Superior temporal gyrus (tissue), 1 donor: ENCODE results near the gene TACR3.
"Not testable (repeated sequence)": the region's sequence is repeated elsewhere in the genome, so short reads cannot be mapped to it uniquely, and the experiment has no call there.

Experiments used
- DNase-seq: peaks from one replicate; pipeline ENCODE4 v3.0.0-alpha.2; 2016; ENCODE audit errors: extremely low spot score

TACR3 gene, protein sequence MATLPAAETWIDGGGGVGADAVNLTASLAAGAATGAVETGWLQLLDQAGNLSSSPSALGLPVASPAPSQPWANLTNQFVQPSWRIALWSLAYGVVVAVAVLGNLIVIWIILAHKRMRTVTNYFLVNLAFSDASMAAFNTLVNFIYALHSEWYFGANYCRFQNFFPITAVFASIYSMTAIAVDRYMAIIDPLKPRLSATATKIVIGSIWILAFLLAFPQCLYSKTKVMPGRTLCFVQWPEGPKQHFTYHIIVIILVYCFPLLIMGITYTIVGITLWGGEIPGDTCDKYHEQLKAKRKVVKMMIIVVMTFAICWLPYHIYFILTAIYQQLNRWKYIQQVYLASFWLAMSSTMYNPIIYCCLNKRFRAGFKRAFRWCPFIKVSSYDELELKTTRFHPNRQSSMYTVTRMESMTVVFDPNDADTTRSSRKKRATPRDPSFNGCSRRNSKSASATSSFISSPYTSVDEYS

DNA sequence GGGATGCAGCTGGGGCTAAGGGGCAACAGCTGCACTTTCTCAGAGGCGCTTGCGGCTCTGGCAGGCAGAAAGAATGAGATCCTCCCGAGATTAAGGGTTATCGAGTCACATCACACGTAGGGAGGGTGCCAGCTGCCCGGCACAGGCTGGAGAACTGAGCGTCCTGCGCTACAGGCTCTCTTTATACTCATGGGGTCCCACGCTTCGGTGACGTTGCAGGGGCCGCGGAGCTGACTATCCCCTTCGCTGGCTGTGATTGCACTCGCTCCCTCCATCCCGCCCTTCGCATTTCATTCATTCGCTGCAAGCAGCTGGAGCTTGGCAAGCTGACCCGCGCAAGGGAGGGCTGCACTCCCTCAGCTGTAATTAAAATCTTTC, at the start of gene TACR3:
Gene TACR3 (minus strand): TSS at position 156 of the 378 bp plus-strand sequence. CDS start 310 bp downstream, outside the sequence.
- peak; percentile 22 for DNase-seq

DNA sequence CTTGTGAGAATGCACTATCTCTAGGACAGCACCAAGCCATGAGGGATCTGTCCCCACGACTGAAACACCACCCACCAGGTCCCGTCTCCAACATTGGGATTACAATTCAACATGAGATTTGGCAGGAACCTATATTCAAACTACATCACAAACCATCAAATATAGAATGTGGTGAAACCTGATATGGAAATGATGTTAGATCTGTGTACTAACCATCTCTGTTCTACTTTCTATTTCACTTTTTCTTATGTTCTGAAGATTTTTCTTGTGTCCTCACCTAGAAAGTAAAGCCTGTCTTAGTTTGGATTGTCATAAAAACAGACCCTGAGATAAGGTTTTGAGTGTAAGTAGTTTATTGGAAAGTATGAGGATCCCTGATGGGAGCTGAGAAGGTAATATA, 37.8 kb upstream of the TACR3 start:
- DNase-seq, result no peak

DNA sequence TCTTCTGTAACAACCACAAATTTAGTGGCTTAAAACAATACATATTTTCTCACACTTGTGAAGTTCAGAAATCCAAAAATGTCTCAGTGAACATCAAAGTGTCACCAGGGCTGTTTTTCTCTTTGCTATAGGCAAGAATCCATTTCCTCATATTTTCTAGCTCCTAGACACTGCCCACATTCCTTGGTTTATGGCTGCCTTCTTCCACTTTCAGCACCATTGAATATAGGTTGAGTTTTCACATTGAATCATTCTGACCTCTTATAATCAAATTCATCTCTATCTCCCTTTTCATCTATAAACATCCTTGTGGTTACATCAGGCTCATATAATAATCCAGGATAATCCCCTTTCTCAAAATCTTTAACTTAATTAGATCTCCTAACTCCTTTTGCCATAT, 37.0 kb upstream of the TACR3 start:
- no peak for DNase-seq

DNA sequence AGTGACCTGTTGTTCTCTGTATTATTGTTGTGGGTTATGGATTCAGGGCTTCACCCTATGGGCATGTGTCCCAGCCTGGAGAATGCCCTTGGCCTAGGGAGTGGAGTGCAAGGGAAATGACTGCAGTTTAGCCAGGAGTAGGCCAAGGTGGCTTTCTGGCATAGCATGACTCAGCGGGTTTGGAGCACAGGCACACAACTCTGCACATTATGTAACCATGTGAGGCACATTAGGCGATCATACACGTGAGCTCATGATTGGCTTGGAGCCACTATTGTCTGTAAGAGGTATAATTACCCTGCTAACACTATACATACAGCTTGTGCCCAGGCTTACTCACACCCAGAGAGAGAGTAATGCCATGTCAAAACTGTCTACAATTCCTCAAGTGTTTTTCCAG, 35.1 kb upstream of the TACR3 start:
- no peak for DNase-seq

DNA sequence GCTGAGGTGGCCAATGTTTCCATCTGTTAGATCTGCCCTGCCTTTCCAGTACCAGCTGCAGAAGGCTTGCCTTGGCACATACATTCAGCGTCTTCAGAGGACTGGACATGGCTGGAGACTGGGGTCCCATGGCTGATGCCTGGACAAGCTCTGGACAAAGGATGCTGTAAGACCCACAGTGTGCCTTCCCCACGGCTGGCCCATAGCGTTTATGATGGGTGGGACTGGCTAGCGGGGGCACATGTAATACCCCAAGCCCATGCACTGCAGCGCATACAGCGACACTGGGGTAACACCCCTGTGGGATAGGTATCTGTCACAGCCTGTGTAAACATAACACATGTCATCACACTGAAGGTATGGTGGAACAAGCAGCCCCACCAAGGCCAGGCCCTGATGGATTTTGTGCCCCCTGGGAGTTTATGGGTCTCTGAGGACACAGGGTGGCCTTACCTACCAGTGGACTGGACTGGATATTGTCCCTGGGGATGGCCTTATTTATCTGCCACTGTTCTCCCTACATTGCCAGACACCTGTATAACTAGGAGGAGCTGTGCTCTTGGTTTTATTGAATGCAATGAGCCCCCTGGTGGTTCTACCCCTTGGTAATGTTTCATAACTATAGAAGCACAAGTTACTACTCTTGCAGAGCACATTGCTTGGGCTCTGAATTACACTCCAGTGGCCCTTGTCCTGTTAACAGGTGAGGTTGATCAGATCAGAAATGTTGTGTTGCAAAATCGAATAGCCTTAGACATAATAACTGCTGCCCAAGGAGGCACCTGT, 34.3 kb upstream of the TACR3 start:
- DNase-seq, result no peak

DNA sequence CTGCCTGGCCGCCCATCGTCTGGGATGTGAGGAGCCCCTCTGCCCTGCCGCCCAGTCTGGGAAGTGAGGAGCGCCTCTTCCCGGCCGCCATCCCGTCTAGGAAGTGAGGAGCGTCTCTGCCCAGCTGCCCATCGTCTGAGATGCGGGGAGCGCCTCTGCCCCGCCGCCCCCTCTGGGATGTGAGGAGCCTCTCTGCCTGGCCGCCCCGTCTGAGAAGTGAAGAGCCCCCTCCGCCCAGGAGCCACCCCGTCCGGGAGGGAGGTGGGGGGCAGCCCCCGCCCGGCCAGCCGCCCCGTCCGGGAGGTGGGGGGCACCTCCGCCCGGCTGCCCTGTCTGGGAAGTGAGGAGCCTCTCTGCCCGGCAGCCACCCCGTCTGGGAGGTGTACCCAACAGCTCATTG, 3.4 kb upstream of the TACR3 start:
- DNase-seq, result not testable (repeated sequence)

DNA sequence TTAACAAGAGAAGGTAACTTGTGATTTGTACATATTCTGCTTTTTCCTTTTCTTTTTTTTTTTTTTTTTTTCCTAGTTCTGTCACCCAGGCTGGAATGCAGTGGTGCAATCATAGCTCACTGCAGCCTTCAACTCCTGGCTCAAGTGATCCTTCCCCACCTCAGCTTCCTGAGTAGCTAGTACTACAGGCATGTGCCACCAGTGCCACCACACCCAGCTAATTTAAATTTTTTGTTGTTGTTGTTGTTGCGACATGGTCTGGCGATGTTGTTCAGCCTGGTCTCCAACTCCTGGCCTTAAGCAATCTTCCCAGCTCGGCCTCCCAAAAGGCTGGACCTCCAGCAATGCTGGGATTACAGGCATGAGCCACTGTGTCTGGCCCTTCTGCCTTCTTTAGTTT, 1.5 kb upstream of the TACR3 start:
- no peak for DNase-seq

DNA sequence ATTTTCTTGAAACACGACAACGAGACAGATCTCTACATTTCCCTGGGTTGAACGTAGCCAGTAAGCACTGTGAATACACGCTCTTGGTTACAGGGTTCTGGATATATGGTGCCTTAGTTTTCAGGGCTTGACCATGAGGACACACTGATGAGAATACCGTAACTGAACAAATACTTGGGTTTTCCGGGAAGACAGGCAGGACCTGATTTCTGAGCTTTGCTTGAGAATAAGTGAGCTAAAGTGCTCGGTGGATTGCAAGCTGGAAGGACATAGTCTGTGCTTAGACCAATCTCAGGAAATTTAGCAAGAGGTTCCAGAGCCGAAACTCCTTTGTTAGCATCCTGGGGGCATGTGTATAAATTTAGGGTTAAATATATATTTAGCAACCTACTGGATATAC, 876 bp upstream of the TACR3 start:
- no peak for DNase-seq

DNA sequence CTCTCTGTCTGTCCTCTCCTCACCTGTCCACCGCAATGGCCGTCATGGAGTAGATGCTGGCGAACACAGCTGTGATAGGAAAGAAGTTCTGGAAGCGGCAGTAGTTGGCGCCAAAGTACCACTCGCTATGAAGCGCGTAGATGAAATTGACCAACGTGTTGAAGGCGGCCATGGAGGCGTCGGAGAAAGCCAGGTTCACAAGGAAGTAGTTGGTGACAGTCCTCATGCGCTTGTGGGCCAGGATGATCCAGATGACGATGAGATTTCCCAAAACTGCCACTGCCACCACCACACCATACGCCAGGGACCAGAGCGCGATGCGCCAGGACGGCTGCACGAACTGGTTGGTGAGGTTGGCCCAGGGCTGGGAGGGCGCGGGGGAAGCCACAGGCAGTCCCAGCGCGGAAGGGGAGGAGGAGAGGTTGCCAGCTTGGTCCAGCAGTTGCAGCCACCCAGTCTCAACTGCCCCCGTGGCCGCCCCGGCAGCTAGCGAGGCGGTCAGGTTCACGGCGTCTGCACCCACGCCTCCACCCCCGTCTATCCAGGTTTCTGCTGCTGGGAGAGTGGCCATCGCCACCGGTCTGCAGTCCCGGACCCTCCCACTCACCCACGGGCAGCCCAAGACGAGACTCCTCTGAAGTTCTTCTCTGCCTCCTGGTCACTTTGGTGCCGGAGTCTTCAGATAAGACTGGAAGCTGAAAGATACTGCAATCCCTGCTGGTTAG, 518 bp downstream of the TACR3 start:
- peak; percentile 18 for DNase-seq

DNA sequence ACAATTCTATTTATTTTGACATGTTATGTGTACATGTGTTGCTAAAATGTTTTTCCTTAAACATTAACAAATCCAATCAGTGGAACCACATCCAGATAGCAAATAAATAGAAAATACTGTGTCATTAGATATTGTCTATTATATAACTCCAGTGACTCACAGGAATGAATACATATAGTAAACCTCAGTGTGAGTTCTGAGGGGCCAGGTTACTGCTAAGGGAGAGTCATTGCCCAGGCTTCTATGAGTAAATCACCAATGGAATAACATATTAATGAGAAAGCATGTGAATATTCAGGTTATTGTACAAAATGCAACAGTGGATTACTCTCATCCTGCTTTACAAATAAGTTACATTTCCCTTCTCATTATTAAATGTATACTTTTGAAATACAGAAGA, 27.2 kb downstream of the TACR3 start:
- DNase-seq, result no peak

DNA sequence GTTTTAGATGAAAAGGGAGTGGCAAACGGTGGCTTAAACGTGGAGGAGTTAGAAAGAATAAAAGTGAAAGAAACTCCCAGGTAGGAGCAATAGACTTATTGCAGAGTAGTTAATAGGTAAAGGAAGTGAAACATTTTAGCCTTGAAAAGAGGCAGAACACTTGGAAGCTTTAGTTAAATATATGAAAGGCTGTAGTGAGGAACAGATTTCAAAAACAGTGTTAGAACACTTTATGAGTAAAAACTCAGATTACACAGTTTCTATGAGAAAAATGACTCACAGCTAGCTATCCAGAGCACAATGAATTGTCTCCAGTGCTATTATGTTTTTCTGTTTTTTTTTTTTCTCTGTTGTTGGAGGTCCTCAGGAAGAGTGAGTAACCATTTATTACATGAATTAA, 45.8 kb downstream of the TACR3 start:
- no peak for DNase-seq

DNA sequence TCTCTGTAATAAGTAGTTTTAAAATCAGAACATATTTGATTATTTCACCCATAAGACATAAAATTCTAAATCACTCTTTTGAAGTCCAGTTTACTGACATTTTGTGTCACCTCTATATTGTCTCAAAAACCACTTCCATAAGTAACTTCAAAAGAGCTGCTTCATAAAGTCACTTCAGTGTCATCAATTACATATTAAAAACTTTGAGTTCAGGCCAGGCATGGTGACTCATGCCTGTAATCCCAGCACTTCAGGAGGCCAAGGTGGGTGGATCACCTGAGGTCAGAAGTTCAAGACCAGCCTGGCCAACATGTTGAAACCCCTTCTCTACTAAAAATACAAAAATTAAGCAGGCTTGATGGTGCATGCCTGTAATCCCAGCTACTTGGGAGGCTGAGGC, 53.0 kb downstream of the TACR3 start:
- DNase-seq, result not testable (repeated sequence)

DNA sequence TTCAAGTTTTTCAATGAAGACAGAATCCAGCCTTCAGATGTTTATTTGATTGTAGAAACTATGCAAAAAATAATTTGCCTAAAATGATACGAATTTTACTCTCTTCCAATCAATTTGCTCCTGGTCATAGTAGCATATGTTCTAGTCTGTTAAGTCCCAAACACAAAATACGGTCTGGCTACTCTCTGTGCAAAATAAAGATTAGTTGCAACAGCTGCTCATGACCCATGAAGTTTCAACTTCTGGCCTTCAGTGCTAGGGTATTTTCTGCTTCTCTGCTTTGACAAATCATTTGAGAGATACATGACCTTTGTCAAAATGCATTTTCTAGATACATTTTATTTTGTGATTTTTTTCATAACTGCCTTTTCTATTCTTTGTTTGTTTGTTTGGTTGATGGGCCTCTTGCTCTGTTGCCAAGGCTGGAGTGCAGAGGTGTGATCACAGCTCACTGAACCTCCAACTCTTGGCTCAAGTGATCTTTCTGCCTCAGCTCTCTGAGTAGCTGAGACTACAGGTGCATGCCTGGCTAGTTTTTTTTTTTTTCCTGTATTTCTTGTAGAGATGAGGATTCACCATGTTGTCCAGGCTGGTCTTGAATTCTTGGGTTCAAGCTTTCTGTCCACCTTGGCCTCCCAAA, 55.2 kb downstream of the TACR3 start:
- DNase-seq, result no peak

DNA sequence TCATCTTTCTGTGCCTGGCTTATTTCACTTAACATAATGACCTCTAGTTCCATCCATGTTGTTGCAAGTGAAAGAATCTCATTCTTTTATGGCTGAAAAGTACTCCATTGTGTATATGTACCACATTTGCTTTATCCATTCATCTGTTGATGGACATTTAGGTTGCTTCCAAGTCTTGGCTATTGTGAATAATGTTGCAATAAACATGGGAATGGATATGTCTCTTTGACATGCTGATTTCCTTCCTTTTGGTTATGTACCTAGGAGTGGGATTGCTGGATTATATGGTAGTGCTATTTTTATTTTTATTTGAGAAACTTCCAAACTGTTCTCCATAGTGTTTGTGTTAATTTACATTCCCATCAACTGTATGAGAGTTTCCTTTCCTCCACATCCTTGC, 71.2 kb downstream of the TACR3 start:
- no peak for DNase-seq

DNA sequence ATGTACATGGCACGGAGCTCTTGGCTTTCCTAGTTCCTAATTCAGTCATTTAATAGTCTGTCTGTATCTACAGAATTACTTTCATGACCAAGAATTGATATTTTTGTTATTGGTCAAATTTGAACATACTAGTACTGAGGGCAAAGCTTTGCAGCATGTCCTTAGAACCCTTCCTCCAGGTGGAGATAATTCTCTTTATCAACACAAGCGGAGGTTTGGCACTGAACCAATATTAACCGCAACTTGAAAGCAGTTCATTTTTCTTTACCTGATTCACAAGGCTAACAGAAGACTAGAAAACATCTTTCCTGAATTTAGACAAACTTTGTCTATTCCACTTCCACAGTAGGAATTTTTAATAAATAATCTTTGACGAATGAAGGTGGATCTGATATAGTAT, 73.8 kb downstream of the TACR3 start:
- no peak for DNase-seq

DNA sequence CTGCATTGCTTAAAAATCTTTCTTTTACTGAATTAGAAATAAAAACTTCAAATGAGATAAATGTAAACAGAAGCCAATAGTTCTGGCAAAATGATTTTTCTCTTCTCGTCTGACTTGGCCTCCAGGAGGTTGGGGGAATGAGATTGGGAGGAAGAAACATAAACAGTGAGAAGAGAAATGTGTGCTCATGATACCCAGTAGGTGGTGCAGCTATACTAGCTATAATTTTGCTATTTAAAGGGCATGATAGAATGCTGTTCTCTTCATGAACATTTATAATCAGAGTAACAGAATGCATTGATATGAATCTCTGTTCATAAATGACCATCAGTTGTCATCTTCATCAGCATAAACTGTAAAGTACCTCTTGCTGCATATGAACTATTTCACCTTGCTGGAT, 85.5 kb downstream of the TACR3 start:
- DNase-seq, result no peak

DNA sequence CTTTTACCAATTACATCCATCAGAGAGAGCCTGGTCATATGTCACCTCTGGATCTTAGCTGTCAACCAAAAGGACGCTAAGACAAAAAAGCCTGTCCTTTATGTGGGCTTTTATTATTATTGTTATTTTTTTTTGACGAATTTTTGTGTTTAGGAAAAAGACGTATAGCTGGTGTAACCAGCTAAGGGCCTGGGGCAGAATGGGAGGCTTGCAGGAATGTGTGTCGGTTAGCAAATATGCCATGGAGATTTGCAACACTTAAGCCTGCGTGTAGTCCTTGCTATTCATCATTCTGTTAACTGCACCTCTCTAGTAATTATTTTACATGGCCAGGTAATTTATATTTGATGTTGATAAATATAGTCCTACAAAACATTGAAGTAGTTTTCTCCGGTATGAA, 93.5 kb downstream of the TACR3 start:
- no peak for DNase-seq

DNA sequence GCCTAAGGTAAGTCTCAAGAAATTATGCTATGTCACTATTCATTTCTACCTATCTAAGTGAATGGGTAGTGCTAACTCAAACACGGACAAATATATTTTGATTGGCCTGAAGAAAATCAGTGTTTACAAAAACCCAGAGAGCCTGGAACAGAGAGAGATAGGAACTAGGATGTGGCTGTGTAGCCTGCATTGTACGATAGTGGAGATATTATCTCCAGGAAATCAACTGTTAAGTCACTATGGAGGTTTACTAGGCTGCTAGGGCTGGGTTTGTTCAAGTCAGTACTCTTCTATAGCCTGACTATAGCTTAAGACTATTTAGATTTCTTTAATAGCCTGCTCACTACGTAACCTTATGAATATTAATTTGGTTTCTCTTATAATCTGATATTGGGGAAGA, 127.9 kb downstream of the TACR3 start:
- DNase-seq, result no peak

DNA sequence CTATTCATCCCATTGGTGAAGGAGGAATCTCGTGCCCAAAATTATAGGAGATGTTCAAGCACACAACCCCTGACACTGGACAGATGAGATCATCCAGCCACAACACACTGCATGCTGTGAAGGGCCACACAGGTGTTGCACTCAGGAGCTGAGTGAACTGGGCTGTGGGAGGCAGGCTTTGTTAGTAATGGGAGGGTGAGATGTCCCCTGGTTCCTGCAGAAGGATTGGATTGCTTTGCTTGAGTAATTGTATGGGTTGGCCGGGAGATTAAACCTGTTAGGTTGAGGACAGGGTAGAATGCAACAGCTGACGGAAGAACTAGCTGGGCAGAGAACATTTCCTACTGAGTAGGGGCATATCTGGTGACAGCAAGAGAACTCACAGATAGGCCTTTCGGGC, 152.2 kb downstream of the TACR3 start:
- no peak for DNase-seq

DNA sequence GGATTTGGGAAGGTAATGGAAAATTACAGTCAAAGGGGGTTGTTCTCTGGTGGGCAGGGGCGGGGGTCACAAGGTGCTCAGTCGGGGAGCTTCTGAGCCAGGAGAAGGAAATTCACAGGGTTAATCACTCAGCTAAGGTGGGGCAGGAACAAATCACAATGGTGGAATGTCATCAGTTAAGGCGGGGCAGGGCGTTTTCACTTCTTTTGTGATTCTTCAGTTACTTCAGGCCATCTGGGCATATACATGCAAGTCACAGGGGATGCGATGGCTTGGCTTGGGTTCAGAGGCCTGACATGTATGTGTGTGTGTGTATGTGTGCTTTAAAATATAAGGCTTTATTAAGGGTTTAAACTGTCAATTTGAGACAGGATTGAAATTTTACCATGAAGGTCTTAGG, 160.6 kb downstream of the TACR3 start:
- DNase-seq, result not testable (repeated sequence)
